Astrocyte (in vitro differentiated cells and primary cell): ENCODE data around the gene MYOF. TPM values are rescaled to one million over a fixed set of nuclear protein-coding genes. Genes with fewer than 3 reads are reported as not detected.

ENCODE experiments used
- DNase-seq: peaks from one replicate; pipeline ENCODE4 v3.0.0-alpha.2; 2010; ENCODE audit warnings: low read depth
- FAIRE-seq: peaks from 2 replicates; lab custom pipeline; 2011; peaks lifted over from hg19 to GRCh38; lab: Jason Lieb, UNC
- H2AFZ ChIP-seq: 2 replicates; pipeline ENCODE4 v1.6.0; 2012; ENCODE audit warnings: low read depth, low read length, inconsistent platforms
- H3K27ac ChIP-seq: 2 replicates; pipeline ENCODE4 v1.5.1; 2011; ENCODE audit warnings: low read depth, low read length, inconsistent platforms
- H3K27me3 ChIP-seq: 2 replicates; pipeline ENCODE4 v1.6.0; 2011; ENCODE audit warnings: low read length, inconsistent platforms; ENCODE audit not compliant: insufficient read depth
- H3K36me3 ChIP-seq: 2 replicates; pipeline ENCODE4 v1.5.1; 2011; ENCODE audit warnings: low read length, inconsistent platforms; ENCODE audit not compliant: insufficient read depth
- H3K4me1 ChIP-seq: 2 replicates; pipeline ENCODE4 v1.5.1; 2011; ENCODE audit warnings: low read length, inconsistent platforms; ENCODE audit not compliant: insufficient read depth
- H3K4me2 ChIP-seq: 2 replicates; pipeline ENCODE4 v1.6.0; 2012; ENCODE audit warnings: low read length, inconsistent platforms
- H3K4me3 ChIP-seq: 2 replicates; pipeline ENCODE4 v1.5.1; 2011; ENCODE audit warnings: low read depth, mild to moderate bottlenecking, low read length, inconsistent platforms; ENCODE audit not compliant: insufficient read depth
- H3K79me2 ChIP-seq: 2 replicates; pipeline ENCODE4 v1.6.0; 2012; ENCODE audit warnings: mild to moderate bottlenecking, low read length, inconsistent platforms; ENCODE audit not compliant: insufficient read depth
- H3K9ac ChIP-seq: 2 replicates; pipeline ENCODE4 v1.6.0; 2012; ENCODE audit warnings: mild to moderate bottlenecking, low read length, inconsistent platforms
- H3K9me3 ChIP-seq: 2 replicates; pipeline ENCODE4 v1.5.1; 2012; ENCODE audit warnings: low read depth, mild to moderate bottlenecking, low read length, inconsistent platforms; ENCODE audit not compliant: insufficient read depth
- H4K20me1 ChIP-seq: 2 replicates; pipeline ENCODE4 v1.6.0; 2012; ENCODE audit warnings: low read length, inconsistent platforms; ENCODE audit not compliant: insufficient read depth
- H3K27ac Mint-ChIP-seq: one replicate; pipeline ENCODE4 v1.8.0; 2021; ENCODE audit warnings: mild to moderate bottlenecking, mixed read lengths; ENCODE audit not compliant: unreplicated experiment
- H3K27me3 Mint-ChIP-seq: one replicate; pipeline ENCODE4 v1.8.0; 2021; ENCODE audit warnings: low read depth, mixed read lengths; ENCODE audit not compliant: unreplicated experiment
- H3K36me3 Mint-ChIP-seq: one replicate; pipeline ENCODE4 v1.8.0; 2021; ENCODE audit warnings: low read depth, mixed read lengths; ENCODE audit not compliant: unreplicated experiment
- H3K4me1 Mint-ChIP-seq: one replicate; pipeline ENCODE4 v1.8.0; 2021; ENCODE audit warnings: low read depth, mixed read lengths; ENCODE audit not compliant: unreplicated experiment
- H3K4me3 Mint-ChIP-seq: one replicate; pipeline ENCODE4 v1.8.0; 2021; ENCODE audit warnings: mild to moderate bottlenecking, moderate library complexity, mixed read lengths; ENCODE audit not compliant: unreplicated experiment
- H3K9me3 Mint-ChIP-seq: one replicate; pipeline ENCODE4 v1.8.0; 2021; ENCODE audit warnings: mild to moderate bottlenecking, mixed read lengths; ENCODE audit not compliant: unreplicated experiment
- CTCF ChIP-seq: IDR thresholded peaks from 2 replicates; pipeline ENCODE4 v1.5.1; 2011; ENCODE audit warnings: low read depth, mild to moderate bottlenecking, inconsistent platforms, low read length, moderate library complexity; ENCODE audit not compliant: insufficient read depth
- EZH2 ChIP-seq: IDR thresholded peaks from 2 replicates; pipeline ENCODE4 v1.6.1; 2012; ENCODE audit warnings: mild to moderate bottlenecking, low read length, inconsistent platforms; ENCODE audit not compliant: insufficient read depth
- total RNA-seq: library from RNA; stranded (reverse); gene quantifications from 2 replicates; pipeline ENCODE4 v1.2.1, GENCODE V29; 2021

Gene MYOF
- total RNA-seq, 1 donor from 2014 or later: 306 TPM

- Mint-ChIP-seq H3K27ac (peak overlapping the region; percentile 99), H3K9me3 (no peaks in the 10 kb centered on the region), H3K36me3 (peaks cover 19% of the 10 kb centered on the region), H3K4me1 (peaks cover 62% of the 10 kb centered on the region), H3K4me3 (peak overlapping the region; percentile 46), H3K27me3 (no peaks in the 10 kb centered on the region)
- DNase-seq: peak; percentile 75
- Histone ChIP-seq H3K4me2 (peak overlapping the region; percentile 80), H2AFZ (no peak overlapping the region), H3K9ac (peak overlapping the region; percentile 93), H3K27ac (peak overlapping the region; percentile 100), H3K4me3 (peak overlapping the region; percentile 1), H3K36me3 (peaks cover 12% of the 10 kb centered on the region), H3K27me3 (no peaks in the 10 kb centered on the region), H3K4me1 (peaks cover 53% of the 10 kb centered on the region), H4K20me1 (no peaks in the 10 kb centered on the region), H3K9me3 (no peaks in the 10 kb centered on the region), H3K79me2 (peaks cover 71% of the 10 kb centered on the region)
- no peak for FAIRE-seq
- no peak for TF ChIP-seq CTCF
- TF ChIP-seq EZH2: no peak
Observed at GRCh38 chr10:93435621-93436397, 46.3 kb downstream of the MYOF start.

- H3K27me3 ChIP-seq: no peaks in the 10 kb centered on the region
- peaks cover 48% of the 10 kb centered on the region for H3K4me1 ChIP-seq
- FAIRE-seq: no peak
- Mint-ChIP-seq H3K4me1 (peaks cover 56% of the 10 kb centered on the region), H3K27me3 (no peaks in the 10 kb centered on the region), H3K9me3 (no peaks in the 10 kb centered on the region), H3K27ac (peak overlapping the region; percentile 99), H3K4me3 (no peak overlapping the region), H3K36me3 (peaks cover 20% of the 10 kb centered on the region)
- H3K9ac ChIP-seq: peak overlapping the region; percentile 93
- H3K36me3 ChIP-seq: peaks cover 17% of the 10 kb centered on the region
- no peak for DNase-seq
- no peaks in the 10 kb centered on the region for H4K20me1 ChIP-seq
- peaks cover 72% of the 10 kb centered on the region for H3K79me2 ChIP-seq
- no peak for TF ChIP-seq CTCF
- TF ChIP-seq EZH2: no peak
- H3K4me3 ChIP-seq: no peak overlapping the region
- H2AFZ ChIP-seq: no peak overlapping the region
- peak overlapping the region; percentile 0 for H3K4me2 ChIP-seq
- no peaks in the 10 kb centered on the region for H3K9me3 ChIP-seq
- H3K27ac ChIP-seq: peak overlapping the region; percentile 100
Observed at GRCh38 chr10:93434991-93435491, 47.1 kb downstream of the MYOF start.

DNA sequence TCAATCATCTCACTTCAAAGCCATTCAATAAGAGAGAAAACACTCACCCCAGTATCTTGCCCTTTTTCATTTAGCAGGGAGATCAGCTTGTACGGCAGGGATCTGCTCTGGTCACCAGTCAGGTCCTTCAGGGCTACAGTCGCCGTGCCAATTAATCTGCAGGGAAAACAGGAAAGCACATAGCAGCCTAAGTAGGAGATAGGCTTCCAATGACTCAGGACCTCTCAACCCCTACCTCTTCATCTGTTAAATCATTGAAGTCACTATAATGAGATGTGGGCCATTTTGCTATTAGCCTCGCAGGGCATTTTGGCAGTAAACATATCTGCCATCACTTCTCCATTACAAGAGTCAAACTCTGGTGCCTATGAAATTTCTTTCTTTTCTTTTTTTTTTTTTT, 50.8 kb downstream of the MYOF start:
- H3K4me1 ChIP-seq: peaks cover 15% of the 10 kb centered on the region
- no peaks in the 10 kb centered on the region for H3K9me3 ChIP-seq
- no peak overlapping the region for H3K4me2 ChIP-seq
- Mint-ChIP-seq H3K4me3 (no peak overlapping the region), H3K36me3 (peaks cover 27% of the 10 kb centered on the region), H3K9me3 (no peaks in the 10 kb centered on the region), H3K4me1 (peaks cover 25% of the 10 kb centered on the region), H3K27ac (peak overlapping the region; percentile 22), H3K27me3 (no peaks in the 10 kb centered on the region)
- H4K20me1 ChIP-seq: peaks cover 12% of the 10 kb centered on the region
- peaks cover 36% of the 10 kb centered on the region for H3K36me3 ChIP-seq
- no peaks in the 10 kb centered on the region for H3K27me3 ChIP-seq
- DNase-seq (no peak), FAIRE-seq (no peak)
- no peak overlapping the region for H3K27ac ChIP-seq
- TF ChIP-seq EZH2: no peak
- TF ChIP-seq CTCF: no peak
- peaks cover 87% of the 10 kb centered on the region for H3K79me2 ChIP-seq
- H3K9ac ChIP-seq: no peak overlapping the region
- H3K4me3 ChIP-seq: no peak overlapping the region
- no peak overlapping the region for H2AFZ ChIP-seq
